ENCODE results near the gene CORO7.

The CORO7 gene

GRCh38 chr16:4409081-4409932 lies 7.1 kb downstream of the CORO7 start:
- peak overlapping the region; percentile 64 for H4K91ac ChIP-seq (ENCODE audit: low read length)
- H2BK120ac ChIP-seq (ENCODE audit: low read depth, low read length) = peak overlapping the region; percentile 45
- 92% methylated on average over 19 of the region's 19 CpGs for WGBS
- H2BK15ac ChIP-seq (ENCODE audit: low read depth, poor library complexity, severe bottlenecking) = peak overlapping the region; percentile 36
- no peaks in the 10 kb centered on the region for H3K27me3 ChIP-seq (ENCODE audit: control insufficient read depth in 1 of 2, insufficient read depth in 1 of 2, low read length in 2 of 2)
- H2BK5ac ChIP-seq (ENCODE audit: low read depth, low read length, poor library complexity, severe bottlenecking) = no peak overlapping the region
- peak overlapping the region in 1 of 2 experiments; percentile 5 for H3K23ac ChIP-seq (ENCODE audit: low read length in 2 of 2)
- H2BK12ac ChIP-seq (ENCODE audit: low read length in 2 of 2) = peak overlapping the region; percentile 75
- no peak overlapping the region for H3K9ac ChIP-seq (ENCODE audit: low read length)
- peak overlapping the region; percentile 57 for H2AK5ac ChIP-seq (ENCODE audit: low read length, severe bottlenecking)
- no peak overlapping the region for H3K4me3 ChIP-seq (ENCODE audit: insufficient read depth in 1 of 2, low read depth in 1 of 2, low read length in 2 of 2)
- no peaks in the 10 kb centered on the region for H3K9me3 ChIP-seq (ENCODE audit: control insufficient read depth, low read length)
- H3K79me1 ChIP-seq (replicated peaks; ENCODE audit: low read length, poor library complexity, severe bottlenecking) = peaks cover 26% of the 10 kb centered on the region
- peak overlapping the region in 1 of 2 experiments; percentile 77 for H3K18ac ChIP-seq (ENCODE audit: low read depth in 1 of 2, low read length in 2 of 2)
- H4K8ac ChIP-seq (ENCODE audit: low read length) = peak overlapping the region; percentile 73
- peak overlapping the region; percentile 41 to 46 for H3K4ac ChIP-seq (ENCODE audit: low read depth in 1 of 2, low read length in 2 of 2)
- DNase-seq = peak; percentile 28
- H3K36me3 ChIP-seq (ENCODE audit: control insufficient read depth in 1 of 2, insufficient read depth in 2 of 2, low read depth in 1 of 2, low read length in 2 of 2) = peaks cover 37 to 61% of the 10 kb centered on the region in 2 experiments
- H2AFZ ChIP-seq (ENCODE audit: low read depth, low read length) = no peak overlapping the region
- no peak overlapping the region for H3K4me2 ChIP-seq (ENCODE audit: low read length, poor library complexity, severe bottlenecking)
- peak overlapping the region; percentile 54 for H3K27ac ChIP-seq (ENCODE audit: low read length, poor library complexity, severe bottlenecking)
- H3K4me1 ChIP-seq (ENCODE audit: control insufficient read depth, insufficient read depth, low read depth, low read length) = peaks cover 16% of the 10 kb centered on the region
- peak overlapping the region in 1 of 2 experiments; percentile 90 for H3K14ac ChIP-seq (ENCODE audit: low read length in 2 of 2)

- Histone ChIP-seq H3K4me3 (ENCODE audit: insufficient read depth in 1 of 2, low read depth in 1 of 2, low read length in 2 of 2) (no peak overlapping the region), H3K4ac (ENCODE audit: low read depth in 1 of 2, low read length in 2 of 2) (no peak overlapping the region), H3K36me3 (ENCODE audit: control insufficient read depth in 1 of 2, insufficient read depth in 2 of 2, low read depth in 1 of 2, low read length in 2 of 2) (peaks cover 45 to 71% of the 10 kb centered on the region in 2 experiments), H4K91ac (ENCODE audit: low read length) (no peak overlapping the region), H2AFZ (ENCODE audit: low read depth, low read length) (no peak overlapping the region), H3K9me3 (ENCODE audit: control insufficient read depth, low read length) (no peaks in the 10 kb centered on the region), H3K14ac (ENCODE audit: low read length in 2 of 2) (no peak overlapping the region), H3K18ac (ENCODE audit: low read depth in 1 of 2, low read length in 2 of 2) (no peak overlapping the region), H4K8ac (ENCODE audit: low read length) (no peak overlapping the region), H3K79me1 (replicated peaks; ENCODE audit: low read length, poor library complexity, severe bottlenecking) (peaks cover 28% of the 10 kb centered on the region), H2BK15ac (ENCODE audit: low read depth, poor library complexity, severe bottlenecking) (no peak overlapping the region), H3K27ac (ENCODE audit: low read length, poor library complexity, severe bottlenecking) (no peak overlapping the region), H3K9ac (ENCODE audit: low read length) (no peak overlapping the region), H3K27me3 (ENCODE audit: control insufficient read depth in 1 of 2, insufficient read depth in 1 of 2, low read length in 2 of 2) (no peaks in the 10 kb centered on the region), H2BK5ac (ENCODE audit: low read depth, low read length, poor library complexity, severe bottlenecking) (no peak overlapping the region), H3K4me2 (ENCODE audit: low read length, poor library complexity, severe bottlenecking) (no peak overlapping the region), H2BK12ac (ENCODE audit: low read length in 2 of 2) (no peak overlapping the region), H3K23ac (ENCODE audit: low read length in 2 of 2) (no peak overlapping the region), H2AK5ac (ENCODE audit: low read length, severe bottlenecking) (no peak overlapping the region), H3K4me1 (ENCODE audit: control insufficient read depth, insufficient read depth, low read depth, low read length) (peaks cover 16% of the 10 kb centered on the region), H2BK120ac (ENCODE audit: low read depth, low read length) (no peak overlapping the region)
- no peak for DNase-seq
- WGBS = 84% methylated on average over 10 of the region's 10 CpGs
Observed at GRCh38 chr16:4408323-4408690, 8.1 kb downstream of the CORO7 start.

GRCh38 chr16:4407543-4408322 lies 8.7 kb downstream of the CORO7 start:
- Histone ChIP-seq H2AK5ac (ENCODE audit: low read length, severe bottlenecking) (no peak overlapping the region), H4K91ac (ENCODE audit: low read length) (peak overlapping the region; percentile 64), H3K14ac (ENCODE audit: low read length in 2 of 2) (no peak overlapping the region), H2BK120ac (ENCODE audit: low read depth, low read length) (no peak overlapping the region), H3K23ac (ENCODE audit: low read length in 2 of 2) (no peak overlapping the region), H3K4me2 (ENCODE audit: low read length, poor library complexity, severe bottlenecking) (no peak overlapping the region), H2BK12ac (ENCODE audit: low read length in 2 of 2) (peak overlapping the region in 1 of 2 experiments; percentile 0), H4K8ac (ENCODE audit: low read length) (no peak overlapping the region), H3K18ac (ENCODE audit: low read depth in 1 of 2, low read length in 2 of 2) (no peak overlapping the region), H2AFZ (ENCODE audit: low read depth, low read length) (no peak overlapping the region), H3K4ac (ENCODE audit: low read depth in 1 of 2, low read length in 2 of 2) (no peak overlapping the region), H3K27ac (ENCODE audit: low read length, poor library complexity, severe bottlenecking) (no peak overlapping the region), H3K9me3 (ENCODE audit: control insufficient read depth, low read length) (no peaks in the 10 kb centered on the region), H2BK5ac (ENCODE audit: low read depth, low read length, poor library complexity, severe bottlenecking) (no peak overlapping the region), H3K36me3 (ENCODE audit: control insufficient read depth in 1 of 2, insufficient read depth in 2 of 2, low read depth in 1 of 2, low read length in 2 of 2) (peaks cover 48 to 71% of the 10 kb centered on the region in 2 experiments), H3K4me3 (ENCODE audit: insufficient read depth in 1 of 2, low read depth in 1 of 2, low read length in 2 of 2) (no peak overlapping the region), H3K9ac (ENCODE audit: low read length) (no peak overlapping the region), H3K27me3 (ENCODE audit: control insufficient read depth in 1 of 2, insufficient read depth in 1 of 2, low read length in 2 of 2) (no peaks in the 10 kb centered on the region), H2BK15ac (ENCODE audit: low read depth, poor library complexity, severe bottlenecking) (no peak overlapping the region), H3K4me1 (ENCODE audit: control insufficient read depth, insufficient read depth, low read depth, low read length) (peaks cover 16% of the 10 kb centered on the region), H3K79me1 (replicated peaks; ENCODE audit: low read length, poor library complexity, severe bottlenecking) (peaks cover 23% of the 10 kb centered on the region)
- DNase-seq = peak; percentile 86
- WGBS = 86% methylated on average over 21 of the region's 22 CpGs

Measured in mesenchymal stem cell (in vitro differentiated cells and primary cell).